ENCODE measurements around the gene VCAM1. TPM values are rescaled to one million over a fixed set of nuclear protein-coding genes. Genes with fewer than 3 reads are reported as not detected.

Gene VCAM1
- total RNA-seq, 4 donors from 2014 or later, result 1.4 to 11.1 (median 4.5) TPM

GRCh38 chr1:100757946-100758345 lies 38.4 kb downstream of the VCAM1 start:
- TF ChIP-seq CTCF (IDR thresholded peaks at IDR 0.05) (no peak), POLR2A (IDR thresholded peaks at IDR 0.05) (no peak)
- DNase-seq, result no peak
- H3K36me3 ChIP-seq, result no peaks in the 10 kb centered on the region
- H3K4me1 ChIP-seq, result no peaks in the 10 kb centered on the region
- no peak overlapping the region for H3K27ac ChIP-seq
- H3K9me3 ChIP-seq, result no peaks in the 10 kb centered on the region
- 86 to 90% methylated on average over 4 of the region's 4 CpGs for WGBS, 2 donors
- no peak overlapping the region for H3K4me3 ChIP-seq (replicated peaks in 1 of 3)
- no peaks in the 10 kb centered on the region for H3K27me3 ChIP-seq
- intact Hi-C loops (cut with DNase I), result no loop called here

- Histone ChIP-seq H3K27ac (no peak overlapping the region), H3K36me3 (no peaks in the 10 kb centered on the region), H3K4me3 (replicated peaks in 1 of 3) (no peak overlapping the region), H3K9me3 (no peaks in the 10 kb centered on the region), H3K27me3 (no peaks in the 10 kb centered on the region), H3K4me1 (no peaks in the 10 kb centered on the region)
- DNase-seq, result no peak
- 71 to 74% methylated on average over 3 of the region's 3 CpGs for WGBS, 2 donors
- intact Hi-C loops (cut with DNase I), result no loop called here
- TF ChIP-seq CTCF (IDR thresholded peaks at IDR 0.05) (no peak), POLR2A (IDR thresholded peaks at IDR 0.05) (no peak)
These were observed 39.6 kb downstream of the VCAM1 start for GRCh38 chr1:100759188-100759587.

GRCh38 chr1:100760511-100760910 lies 41.0 kb downstream of the VCAM1 start:
- no peak overlapping the region for H3K4me3 ChIP-seq (replicated peaks in 1 of 3)
- no peak for TF ChIP-seq CTCF (IDR thresholded peaks at IDR 0.05)
- no peak for TF ChIP-seq POLR2A (IDR thresholded peaks at IDR 0.05)
- H3K27me3 ChIP-seq, result no peaks in the 10 kb centered on the region
- H3K27ac ChIP-seq, result no peak overlapping the region
- no peaks in the 10 kb centered on the region for H3K9me3 ChIP-seq
- DNase-seq, result no peak
- intact Hi-C loops (cut with DNase I), result no loop called here
- H3K4me1 ChIP-seq, result no peaks in the 10 kb centered on the region
- no peaks in the 10 kb centered on the region for H3K36me3 ChIP-seq

GRCh38 chr1:100762461-100762860 lies 42.9 kb downstream of the VCAM1 start:
- Histone ChIP-seq H3K4me1 (no peaks in the 10 kb centered on the region), H3K27ac (no peak overlapping the region), H3K4me3 (replicated peaks in 1 of 3) (no peak overlapping the region), H3K27me3 (no peaks in the 10 kb centered on the region), H3K36me3 (no peaks in the 10 kb centered on the region), H3K9me3 (no peaks in the 10 kb centered on the region)
- WGBS, 2 donors, result 97% methylated on average over 2 of the region's 2 CpGs
- DNase-seq, result no peak
- TF ChIP-seq POLR2A (IDR thresholded peaks at IDR 0.05) (no peak), CTCF (IDR thresholded peaks at IDR 0.05) (no peak)
- intact Hi-C loops (cut with DNase I), result no loop called here

GRCh38 chr1:100767176-100767890 lies 47.8 kb downstream of the VCAM1 start:
- H3K4me3 ChIP-seq (replicated peaks in 1 of 3), result no peak overlapping the region
- intact Hi-C loops (cut with DNase I), result no loop called here
- H3K4me1 ChIP-seq, result no peaks in the 10 kb centered on the region
- H3K27me3 ChIP-seq, result no peaks in the 10 kb centered on the region
- H3K36me3 ChIP-seq, result no peaks in the 10 kb centered on the region
- TF ChIP-seq POLR2A (IDR thresholded peaks at IDR 0.05) (no peak), CTCF (IDR thresholded peaks at IDR 0.05) (no peak)
- no peak for DNase-seq
- no peaks in the 10 kb centered on the region for H3K9me3 ChIP-seq
- H3K27ac ChIP-seq, result no peak overlapping the region
